ENCODE data around the gene PPP2R5D.

- no peak for TF ChIP-seq CTCF (IDR thresholded peaks at IDR 0.05)
- no peak for TF ChIP-seq POLR2A (IDR thresholded peaks at IDR 0.05)
Observed at GRCh38 chr6:42962096-42962495, 22.3 kb upstream of the PPP2R5D start.

Measured in esophagus squamous epithelium (tissue), 4 donors.